ENCODE results near the gene EXOC2. TPM values are rescaled to one million over a fixed set of nuclear protein-coding genes. Genes with fewer than 3 reads are reported as not detected.

EXOC2 gene
- total and polyA plus RNA-seq, 10 of the 15 experiments (the other 5 are each of a cell fraction or from before 2014, with no cell fraction given) = 8.7 to 32.8 (median 20.7) TPM

GRCh38 chr6:636488-636887, 56.5 kb downstream of the EXOC2 start (continued):
- no peak for TF ChIP-seq IRF5 (IDR thresholded peaks at IDR 0.05; ENCODE audit: borderline replicate concordance)
- TF ChIP-seq SUZ12 (IDR thresholded peaks at IDR 0.05; ENCODE audit: unreplicated experiment) = no peak
- peak; percentile 71 for TF ChIP-seq ATF7 (IDR thresholded peaks at IDR 0.05; ENCODE audit: low read depth)
- TF ChIP-seq, protein P1, sequence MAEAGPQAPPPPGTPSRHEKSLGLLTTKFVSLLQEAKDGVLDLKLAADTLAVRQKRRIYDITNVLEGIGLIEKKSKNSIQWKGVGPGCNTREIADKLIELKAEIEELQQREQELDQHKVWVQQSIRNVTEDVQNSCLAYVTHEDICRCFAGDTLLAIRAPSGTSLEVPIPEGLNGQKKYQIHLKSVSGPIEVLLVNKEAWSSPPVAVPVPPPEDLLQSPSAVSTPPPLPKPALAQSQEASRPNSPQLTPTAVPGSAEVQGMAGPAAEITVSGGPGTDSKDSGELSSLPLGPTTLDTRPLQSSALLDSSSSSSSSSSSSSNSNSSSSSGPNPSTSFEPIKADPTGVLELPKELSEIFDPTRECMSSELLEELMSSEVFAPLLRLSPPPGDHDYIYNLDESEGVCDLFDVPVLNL (IDR thresholded peaks at IDR 0.05; ENCODE audit: low read depth, low read length) = no peak
- TF ChIP-seq SMARCA5 (IDR thresholded peaks at IDR 0.05) = no peak
- TF ChIP-seq IKZF2 (IDR thresholded peaks at IDR 0.05) = peak; percentile 59 to 61
- peak; percentile 88 for TF ChIP-seq ATF2 (IDR thresholded peaks at IDR 0.05; ENCODE audit: low read length)
- TF ChIP-seq NFYA (IDR thresholded peaks at IDR 0.05; ENCODE audit: borderline replicate concordance, low read depth, low read length) = no peak
- no peak for TF ChIP-seq ZNF274 (IDR thresholded peaks at IDR 0.05; ENCODE audit: insufficient read depth, insufficient read length)
- no peak for TF ChIP-seq FOXK2 (IDR thresholded peaks at IDR 0.05)
- TF ChIP-seq RELA (IDR thresholded peaks at IDR 0.05; ENCODE audit: borderline replicate concordance, partially characterized antibody) = no peak
- peak; percentile 24; the same call in 1 of the 2 replicates for TF ChIP-seq FOXM1 (IDR thresholded peaks at IDR 0.05; ENCODE audit: low read depth, low read length)
- TF ChIP-seq REST (IDR thresholded peaks at IDR 0.05; ENCODE audit: low read depth, low read length) = no peak
- no peak for TF ChIP-seq HCFC1 (IDR thresholded peaks at IDR 0.05; ENCODE audit: low read length)
- no peak for TF ChIP-seq KDM1A (IDR thresholded peaks at IDR 0.05; ENCODE audit: borderline replicate concordance)
- no peak for TF ChIP-seq PML (IDR thresholded peaks at IDR 0.05; ENCODE audit: low read length)
- TF ChIP-seq BACH1 (IDR thresholded peaks at IDR 0.05; ENCODE audit: borderline replicate concordance) = peak; percentile 50; the same call in 1 of the 2 replicates
- TF ChIP-seq GABPA (IDR thresholded peaks at IDR 0.05; ENCODE audit: low read depth) = no peak
- peak; percentile 85; the same call in 2 of the 3 replicates for TF ChIP-seq POU2F2 (IDR thresholded peaks at IDR 0.05; ENCODE audit: borderline replicate concordance, low read depth, low read length)
- TF ChIP-seq ZNF24 (IDR thresholded peaks at IDR 0.05) = no peak
- peak; percentile 94 for TF ChIP-seq IRF4 (IDR thresholded peaks at IDR 0.05; ENCODE audit: low read depth, low read length)
- no peak for TF ChIP-seq TARDBP (IDR thresholded peaks at IDR 0.05; ENCODE audit: borderline replicate concordance)
- TF ChIP-seq TBL1XR1 (IDR thresholded peaks at IDR 0.05; ENCODE audit: low read depth, low read length) = no peak
- no peak for TF ChIP-seq STAT3 (IDR thresholded peaks at IDR 0.05; ENCODE audit: low read depth, low read length)
- no peak for TF ChIP-seq MLLT1 (IDR thresholded peaks at IDR 0.05)
